VCaP (cell line): ENCODE results near the gene PPFIBP1.
A peak's percentile ranks its signal among the peaks of the same experiment; 100 is the strongest.

Experiments
- H3K27ac ChIP-seq: fragments of 450-650 bp; 2 replicates; pipeline ENCODE4 v1.5.1; 2017
- TF ChIP-seq, protein P1 (sequence below): fragments of 450-650 bp; conservative IDR thresholded peaks from 2 replicates; pipeline ENCODE4 v1.5.1; 2017; ENCODE audit warnings: mild to moderate bottlenecking, moderate library complexity

PPFIBP1 gene

DNA sequence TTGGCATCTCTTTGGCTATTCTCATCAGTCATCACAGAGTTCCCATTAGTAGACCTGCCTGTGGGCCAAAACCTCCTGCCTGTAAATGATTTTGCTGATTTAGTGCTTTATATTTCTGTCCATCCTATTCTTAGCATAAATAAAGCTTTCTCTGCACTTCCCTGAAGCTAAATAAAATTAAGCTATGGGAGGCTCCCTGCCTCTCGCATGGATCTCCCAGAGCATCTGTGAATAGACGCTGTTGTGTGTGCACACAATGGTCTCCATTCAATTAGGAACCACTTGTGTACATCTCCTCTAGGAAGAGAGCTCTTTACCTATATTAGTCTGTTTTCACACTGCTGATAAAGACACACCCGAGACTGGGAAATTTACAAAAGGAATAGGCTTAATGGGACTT, 80.4 kb downstream of the PPFIBP1 start:
- TF ChIP-seq, protein P1, sequence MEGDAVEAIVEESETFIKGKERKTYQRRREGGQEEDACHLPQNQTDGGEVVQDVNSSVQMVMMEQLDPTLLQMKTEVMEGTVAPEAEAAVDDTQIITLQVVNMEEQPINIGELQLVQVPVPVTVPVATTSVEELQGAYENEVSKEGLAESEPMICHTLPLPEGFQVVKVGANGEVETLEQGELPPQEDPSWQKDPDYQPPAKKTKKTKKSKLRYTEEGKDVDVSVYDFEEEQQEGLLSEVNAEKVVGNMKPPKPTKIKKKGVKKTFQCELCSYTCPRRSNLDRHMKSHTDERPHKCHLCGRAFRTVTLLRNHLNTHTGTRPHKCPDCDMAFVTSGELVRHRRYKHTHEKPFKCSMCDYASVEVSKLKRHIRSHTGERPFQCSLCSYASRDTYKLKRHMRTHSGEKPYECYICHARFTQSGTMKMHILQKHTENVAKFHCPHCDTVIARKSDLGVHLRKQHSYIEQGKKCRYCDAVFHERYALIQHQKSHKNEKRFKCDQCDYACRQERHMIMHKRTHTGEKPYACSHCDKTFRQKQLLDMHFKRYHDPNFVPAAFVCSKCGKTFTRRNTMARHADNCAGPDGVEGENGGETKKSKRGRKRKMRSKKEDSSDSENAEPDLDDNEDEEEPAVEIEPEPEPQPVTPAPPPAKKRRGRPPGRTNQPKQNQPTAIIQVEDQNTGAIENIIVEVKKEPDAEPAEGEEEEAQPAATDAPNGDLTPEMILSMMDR: no peak
- H3K27ac ChIP-seq: no peak overlapping the region

- H3K27ac ChIP-seq: peak overlapping the region; percentile 38
- TF ChIP-seq, protein P1: no peak
Observed at GRCh38 chr12:27606986-27607385, 83.0 kb downstream of the PPFIBP1 start.

DNA sequence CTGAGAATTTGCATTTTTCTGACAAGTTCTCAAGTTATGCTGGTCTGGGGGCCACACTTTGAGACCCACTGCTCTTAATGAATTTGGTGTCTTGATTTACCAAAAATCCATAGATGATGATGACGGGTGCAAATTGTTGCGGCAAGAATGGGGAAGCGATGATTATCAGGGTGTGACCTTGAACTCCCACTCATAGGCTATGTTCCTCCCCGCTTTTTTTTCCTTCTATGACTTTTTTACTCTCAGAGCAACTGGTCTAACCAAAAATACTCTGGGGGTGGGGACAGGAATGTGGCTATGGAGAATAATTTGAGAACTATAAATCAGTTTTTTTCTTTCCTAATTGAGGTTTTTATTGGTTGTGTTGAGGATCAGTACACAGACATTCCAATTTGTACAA, 83.6 kb downstream of the PPFIBP1 start:
- H3K27ac ChIP-seq: peak overlapping the region; percentile 38
- TF ChIP-seq, protein P1: no peak

- TF ChIP-seq, protein P1: no peak
- H3K27ac ChIP-seq: peak overlapping the region; percentile 56; the same call in 1 of the 2 replicates
Observed at GRCh38 chr12:27608890-27609289, 84.9 kb downstream of the PPFIBP1 start.

- H3K27ac ChIP-seq: peak overlapping the region; percentile 56
- TF ChIP-seq, protein P1: no peak
Observed at GRCh38 chr12:27610374-27610773, 86.4 kb downstream of the PPFIBP1 start.

DNA sequence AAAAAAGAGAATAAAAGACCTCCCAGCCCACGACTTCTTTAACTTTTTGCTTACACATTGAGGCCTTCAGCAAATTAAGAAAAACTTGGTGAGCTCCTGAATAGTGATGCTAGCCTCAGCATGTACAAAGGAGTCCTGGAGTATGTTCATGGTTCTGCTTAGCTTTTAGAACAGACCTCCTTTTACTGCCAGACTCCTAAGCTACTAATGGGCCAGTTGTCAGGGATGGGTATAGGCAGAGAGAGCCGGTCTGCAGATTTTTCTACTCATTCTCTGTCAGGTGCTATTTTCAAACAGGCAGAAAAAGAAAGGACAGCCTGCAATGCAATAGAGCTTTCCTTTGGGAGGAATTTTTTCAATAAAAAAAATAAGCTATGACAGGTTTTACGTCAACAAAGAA, 90.4 kb downstream of the PPFIBP1 start:
- TF ChIP-seq, protein P1: no peak
- no peak overlapping the region for H3K27ac ChIP-seq

- no peak overlapping the region for H3K27ac ChIP-seq
- TF ChIP-seq, protein P1: no peak
Observed at GRCh38 chr12:27614866-27615265, 90.9 kb downstream of the PPFIBP1 start.

DNA sequence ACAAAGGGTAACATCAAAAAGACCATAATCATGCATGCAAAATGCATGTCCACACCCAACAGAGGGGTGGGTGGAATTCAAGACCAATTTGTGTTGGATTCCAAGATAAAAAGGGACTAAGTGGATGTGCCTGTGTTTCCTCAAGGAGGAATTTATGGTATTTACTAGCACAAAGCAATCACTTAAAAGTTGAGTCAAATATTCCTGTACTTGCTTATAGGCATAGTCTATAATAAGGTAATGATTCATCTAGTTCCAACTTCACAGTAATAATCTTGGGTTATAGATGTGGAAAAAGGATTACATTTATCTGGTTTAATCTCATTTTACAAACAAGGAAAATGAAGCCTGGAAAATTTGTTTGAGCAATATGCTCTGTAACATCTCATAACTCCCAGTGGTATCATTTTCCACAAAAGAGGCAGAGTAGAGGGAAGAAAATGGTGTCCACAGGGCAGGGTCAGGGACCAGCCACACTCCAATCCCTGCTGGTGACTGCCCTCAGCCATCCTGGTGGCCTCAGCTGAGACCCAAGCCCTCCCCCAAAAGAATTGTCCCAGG, 91.4 kb downstream of the PPFIBP1 start:
- no peak overlapping the region for H3K27ac ChIP-seq
- TF ChIP-seq, protein P1: no peak
